WTC11 (cell line): ENCODE measurements around the gene LRRC8A. TPM values are rescaled to one million over a fixed set of nuclear protein-coding genes. Genes with fewer than 3 reads are reported as not detected.

Experiments used
- ATAC-seq: fragments of 200-7000 bp; cut with Tn5 transposase; 2 replicates; pipeline ENCODE4 v1.10.0; 2021; ENCODE audit warnings: mild to moderate bottlenecking, moderate library complexity
- CTCF ChIA-PET: fragments of 300-600 bp; sonication (Branson Sonifier 250); formaldehyde crosslinking; loops from one replicate; lab custom pipeline; 2021; ENCODE audit warnings: antibody characterized with exemption; lab: Charles Lee
- POLR2A ChIA-PET: fragments of 350-600 bp; sonication (Branson Sonifier 250); formaldehyde crosslinking; loops from one replicate; lab custom pipeline; 2021; ENCODE audit warnings: antibody characterized with exemption; lab: Charles Lee
- DNase-seq: peaks from one replicate; pipeline ENCODE4 v3.0.0; 2021; ENCODE audit warnings: low spot score
- H3K27ac Mint-ChIP-seq: 2 replicates; pipeline ENCODE4 v1.8.0; 2021; ENCODE audit warnings: mixed read lengths
- H3K27me3 Mint-ChIP-seq: 2 replicates; pipeline ENCODE4 v1.8.0; 2021; ENCODE audit warnings: low read depth, mild to moderate bottlenecking, moderate library complexity, mixed read lengths
- H3K36me3 Mint-ChIP-seq: 2 replicates; pipeline ENCODE4 v1.8.0; 2021; ENCODE audit warnings: mixed read lengths
- H3K4me1 Mint-ChIP-seq: 2 replicates; pipeline ENCODE4 v1.8.0; 2022; ENCODE audit warnings: mixed read lengths
- H3K4me3 Mint-ChIP-seq: 2 replicates; pipeline ENCODE4 v1.8.0; 2021; ENCODE audit warnings: mild to moderate bottlenecking, moderate library complexity, mixed read lengths
- H3K9me3 Mint-ChIP-seq: 2 replicates; pipeline ENCODE4 v1.8.0; 2021; ENCODE audit warnings: mixed read lengths
- E2F4 ChIP-seq: sonication (generic); formaldehyde crosslinking; IDR thresholded peaks from 2 replicates; pipeline ENCODE4 v1.8.1; 2022; ENCODE audit warnings: low read depth, mild to moderate bottlenecking, moderate library complexity, missing genetic modification reagents, borderline replicate concordance
- E2F5 ChIP-seq: sonication (generic); formaldehyde crosslinking; IDR thresholded peaks from 2 replicates; pipeline ENCODE4 v1.8.1; 2022; ENCODE audit warnings: mild to moderate bottlenecking, moderate library complexity, missing genetic modification reagents
- ELF4 ChIP-seq: sonication (generic); formaldehyde crosslinking; IDR thresholded peaks from 2 replicates; pipeline ENCODE4 v1.8.1; 2022; ENCODE audit warnings: low read depth, mild to moderate bottlenecking, moderate library complexity, missing genetic modification reagents
- FOXK1 ChIP-seq: sonication (generic); formaldehyde crosslinking; IDR thresholded peaks from 2 replicates; pipeline ENCODE4 v1.8.0; 2022; ENCODE audit warnings: mild to moderate bottlenecking, moderate library complexity, missing genetic modification reagents
- FOXP1 ChIP-seq: sonication (generic); formaldehyde crosslinking; IDR thresholded peaks from 2 replicates; pipeline ENCODE4 v1.8.0; 2022; ENCODE audit warnings: missing genetic modification reagents, mild to moderate bottlenecking, moderate library complexity, borderline replicate concordance
- HMGA2 ChIP-seq: fragments of 250-450 bp; sonication (Bioruptor Pico); IDR thresholded peaks from 2 replicates; pipeline ENCODE4 v1.4.0; 2021; ENCODE audit warnings: mild to moderate bottlenecking, moderate library complexity
- HMGXB4 ChIP-seq: sonication (generic); formaldehyde crosslinking; IDR thresholded peaks from 2 replicates; pipeline ENCODE4 v1.8.1; 2023; ENCODE audit warnings: mild to moderate bottlenecking, moderate library complexity, missing genetic modification reagents
- IRF1 ChIP-seq: sonication (generic); formaldehyde crosslinking; IDR thresholded peaks from 2 replicates; pipeline ENCODE4 v1.8.0; 2023; ENCODE audit warnings: missing genetic modification reagents
- MYBL2 ChIP-seq: sonication (generic); formaldehyde crosslinking; IDR thresholded peaks from 2 replicates; pipeline ENCODE4 v1.8.1; 2023; ENCODE audit warnings: mild to moderate bottlenecking, moderate library complexity, missing genetic modification reagents
- PRDM15 ChIP-seq: sonication (generic); formaldehyde crosslinking; IDR thresholded peaks from 2 replicates; pipeline ENCODE4 v1.8.0; 2022; ENCODE audit warnings: missing genetic modification reagents
- PREB ChIP-seq: sonication (generic); formaldehyde crosslinking; IDR thresholded peaks from 2 replicates; pipeline ENCODE4 v1.8.1; 2022; ENCODE audit warnings: mild to moderate bottlenecking, missing genetic modification reagents, moderate library complexity, borderline replicate concordance
- SP1 ChIP-seq: sonication (generic); formaldehyde crosslinking; conservative IDR thresholded peaks from 2 replicates; pipeline ENCODE4 v1.8.1; 2022; ENCODE audit warnings: missing genetic modification reagents
- TEAD1 ChIP-seq: sonication (generic); formaldehyde crosslinking; IDR thresholded peaks from 2 replicates; pipeline ENCODE4 v1.8.0; 2022; ENCODE audit warnings: mild to moderate bottlenecking, missing genetic modification reagents
- USF2 ChIP-seq: sonication (generic); formaldehyde crosslinking; IDR thresholded peaks from 2 replicates; pipeline ENCODE4 v1.8.1; 2023; ENCODE audit warnings: mild to moderate bottlenecking, missing genetic modification reagents, moderate library complexity
- ZNF317 ChIP-seq: sonication (generic); formaldehyde crosslinking; IDR thresholded peaks from 2 replicates; pipeline ENCODE4 v1.8.1; 2023; ENCODE audit warnings: low read depth, mild to moderate bottlenecking, moderate library complexity, missing genetic modification reagents, borderline replicate concordance
- ZNF416 ChIP-seq: fragments of 250-450 bp; sonication (Bioruptor Pico); IDR thresholded peaks from 2 replicates; pipeline ENCODE4 v1.9.0; 2021; ENCODE audit warnings: mild to moderate bottlenecking, inconsistent platforms
- ZSCAN18 ChIP-seq: fragments of 250-450 bp; sonication (Bioruptor Pico); IDR thresholded peaks from 2 replicates; pipeline ENCODE4 v2.1.2; 2022; ENCODE audit warnings: mild to moderate bottlenecking, moderate library complexity
- total RNA-seq: library from RNA; stranded (reverse); gene quantifications from 3 replicates; pipeline ENCODE4 v1.2.3, GENCODE V29; 2021

The LRRC8A gene
- total RNA-seq, 1 experiment from 2014 or later = 83.5 TPM

- TF ChIP-seq E2F4 (CRISPR knock-in tag) (no peak), ELF4 (CRISPR knock-in tag) (no peak), PRDM15 (CRISPR knock-in tag) (peak; percentile 78), ZNF416 (CRISPR knock-in tag) (peak; percentile 82; the same call in 1 of the 2 replicates), FOXP1 (CRISPR knock-in tag) (peak; percentile 30; the same call in 1 of the 2 replicates), HMGA2 (no peak)
- TF ChIP-seq, all 79 proteins: peak for 15
These were observed at the start of gene LRRC8A, which contains the start of gene KYAT1 (continued) for GRCh38 chr9:128881884-128882676.

- ATAC-seq (no peak), DNase-seq (no peak)
- Mint-ChIP-seq H3K4me1 (peaks cover 5% of the 10 kb centered on the region), H3K27me3 (no peaks in the 10 kb centered on the region), H3K4me3 (no peak overlapping the region), H3K27ac (no peak overlapping the region), H3K9me3 (no peaks in the 10 kb centered on the region), H3K36me3 (peaks cover 38% of the 10 kb centered on the region)
- POLR2A ChIA-PET = no interaction called here
- CTCF ChIA-PET = no interaction called here
- TF ChIP-seq SP1 (no peak), ZSCAN18 (no peak), E2F5 (CRISPR knock-in tag) (no peak), PRDM15 (CRISPR knock-in tag) (no peak), FOXK1 (CRISPR knock-in tag) (no peak), HMGXB4 (CRISPR knock-in tag) (no peak), PREB (CRISPR knock-in tag) (no peak), ZNF317 (CRISPR knock-in tag) (no peak), MYBL2 (CRISPR knock-in tag) (no peak), TEAD1 (CRISPR knock-in tag) (no peak), USF2 (no peak), IRF1 (no peak)
These were observed 48.2 kb upstream of the LRRC8A start for GRCh38 chr9:128833696-128834095.
